Calu3 (cell line): Measurements from ENCODE around the gene HIPK1. TPM values are rescaled to one million over a fixed set of nuclear protein-coding genes. Genes with fewer than 3 reads are reported as not detected.

Experiments
- BruUV-seq: library from RNA; stranded (reverse); fragments of 400-500 nt; replicated peaks from 2 replicates; lab custom pipeline; 2021; lab: Mats Ljungman, UMichigan
- CTCF ChIA-PET: fragments of 300-600 bp; sonication (Branson Sonifier 250); formaldehyde crosslinking; loops from one replicate; lab custom pipeline; 2022; ENCODE audit warnings: antibody characterized with exemption; lab: Charles Lee
- DNase-seq: peaks from one replicate; pipeline ENCODE4 v3.0.0; 2022
- H3K27ac Mint-ChIP-seq: one replicate; pipeline ENCODE4 v1.8.0; 2022; ENCODE audit warnings: mixed read lengths; ENCODE audit not compliant: unreplicated experiment
- H3K27me3 Mint-ChIP-seq: one replicate; pipeline ENCODE4 v1.8.0; 2022; ENCODE audit warnings: mixed read lengths; ENCODE audit not compliant: unreplicated experiment
- H3K36me3 Mint-ChIP-seq: one replicate; pipeline ENCODE4 v1.8.0; 2022; ENCODE audit warnings: mild to moderate bottlenecking, moderate library complexity, mixed read lengths; ENCODE audit not compliant: insufficient read depth, unreplicated experiment
- H3K4me1 Mint-ChIP-seq: one replicate; pipeline ENCODE4 v1.8.0; 2022; ENCODE audit warnings: mild to moderate bottlenecking, low read depth, mixed read lengths; ENCODE audit not compliant: unreplicated experiment
- H3K4me3 Mint-ChIP-seq: one replicate; pipeline ENCODE4 v1.8.0; 2022; ENCODE audit warnings: mild to moderate bottlenecking, low read depth, moderate library complexity, mixed read lengths; ENCODE audit not compliant: unreplicated experiment
- H3K9me3 Mint-ChIP-seq: one replicate; pipeline ENCODE4 v1.8.0; 2022; ENCODE audit warnings: low read depth, mixed read lengths; ENCODE audit not compliant: unreplicated experiment
- intact Hi-C: fragments of 100-400 bp; cut with micrococcal nuclease; formaldehyde crosslinking; loops from one replicate; pipeline ENCODE4 v1.10.0; 2022; ENCODE audit not compliant: unreplicated experiment
- total RNA-seq: library from RNA; stranded (reverse); gene quantifications from 2 replicates; pipeline ENCODE4 v1.2.3, GENCODE V29; 2022
- TF ChIP-seq, protein P1 (sequence below): fragments of 200-600 bp; IDR thresholded peaks from one replicate; pipeline ENCODE4 v1.8.0; 2022; ENCODE audit warnings: antibody characterized with exemption; ENCODE audit not compliant: unreplicated experiment

The HIPK1 gene
- total RNA-seq, 1 experiment from 2014 or later: 42.7 TPM

- intact Hi-C loops: no loop called here
- BruUV-seq: no TSS peak
- CTCF ChIA-PET: no interaction called here
- H3K27ac Mint-ChIP-seq: no peak overlapping the region
- no peak overlapping the region for H3K4me3 Mint-ChIP-seq
- H3K27me3 Mint-ChIP-seq: peaks cover 41% of the 10 kb centered on the region
- H3K4me1 Mint-ChIP-seq: no peaks in the 10 kb centered on the region
- H3K36me3 Mint-ChIP-seq: no peaks in the 10 kb centered on the region
- TF ChIP-seq, protein P1, sequence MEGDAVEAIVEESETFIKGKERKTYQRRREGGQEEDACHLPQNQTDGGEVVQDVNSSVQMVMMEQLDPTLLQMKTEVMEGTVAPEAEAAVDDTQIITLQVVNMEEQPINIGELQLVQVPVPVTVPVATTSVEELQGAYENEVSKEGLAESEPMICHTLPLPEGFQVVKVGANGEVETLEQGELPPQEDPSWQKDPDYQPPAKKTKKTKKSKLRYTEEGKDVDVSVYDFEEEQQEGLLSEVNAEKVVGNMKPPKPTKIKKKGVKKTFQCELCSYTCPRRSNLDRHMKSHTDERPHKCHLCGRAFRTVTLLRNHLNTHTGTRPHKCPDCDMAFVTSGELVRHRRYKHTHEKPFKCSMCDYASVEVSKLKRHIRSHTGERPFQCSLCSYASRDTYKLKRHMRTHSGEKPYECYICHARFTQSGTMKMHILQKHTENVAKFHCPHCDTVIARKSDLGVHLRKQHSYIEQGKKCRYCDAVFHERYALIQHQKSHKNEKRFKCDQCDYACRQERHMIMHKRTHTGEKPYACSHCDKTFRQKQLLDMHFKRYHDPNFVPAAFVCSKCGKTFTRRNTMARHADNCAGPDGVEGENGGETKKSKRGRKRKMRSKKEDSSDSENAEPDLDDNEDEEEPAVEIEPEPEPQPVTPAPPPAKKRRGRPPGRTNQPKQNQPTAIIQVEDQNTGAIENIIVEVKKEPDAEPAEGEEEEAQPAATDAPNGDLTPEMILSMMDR: no peak
- no peak for DNase-seq
- no peaks in the 10 kb centered on the region for H3K9me3 Mint-ChIP-seq
Observed at GRCh38 chr1:114023377-114023776, 94.3 kb downstream of the HIPK1 start.

DNA sequence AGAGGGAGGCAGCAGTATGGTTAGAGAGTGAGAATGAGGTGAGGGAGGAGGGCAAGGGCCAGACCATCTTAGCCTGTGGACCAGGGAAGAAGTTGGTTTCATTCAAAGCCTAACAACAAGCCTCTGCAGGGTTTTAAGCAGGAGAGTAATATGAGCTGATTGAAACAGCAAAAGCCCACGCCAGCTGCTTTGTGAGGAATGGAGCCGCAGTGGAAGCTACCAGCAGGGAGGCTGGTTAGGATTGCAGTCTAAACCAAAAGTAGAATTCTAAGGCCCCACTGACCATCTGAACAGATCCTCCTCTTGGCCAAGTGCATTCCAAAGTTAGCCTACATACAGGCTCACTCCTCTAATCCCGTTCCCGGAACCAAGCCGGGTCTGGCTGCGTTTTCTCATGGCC lies 94.9 kb downstream of the HIPK1 start:
- CTCF ChIA-PET: no interaction called here
- no peak for DNase-seq
- H3K9me3 Mint-ChIP-seq: no peaks in the 10 kb centered on the region
- H3K4me1 Mint-ChIP-seq: no peaks in the 10 kb centered on the region
- H3K27ac Mint-ChIP-seq: no peak overlapping the region
- H3K36me3 Mint-ChIP-seq: no peaks in the 10 kb centered on the region
- TF ChIP-seq, protein P1: no peak
- H3K4me3 Mint-ChIP-seq: no peak overlapping the region
- no TSS peak for BruUV-seq
- peaks cover 40% of the 10 kb centered on the region for H3K27me3 Mint-ChIP-seq
- intact Hi-C loops: no loop called here

- BruUV-seq: no TSS peak
- H3K9me3 Mint-ChIP-seq: no peaks in the 10 kb centered on the region
- intact Hi-C loops: no loop called here
- H3K27me3 Mint-ChIP-seq: peaks cover 31% of the 10 kb centered on the region
- no peaks in the 10 kb centered on the region for H3K4me1 Mint-ChIP-seq
- H3K4me3 Mint-ChIP-seq: no peak overlapping the region
- TF ChIP-seq, protein P1: no peak
- CTCF ChIA-PET: no interaction called here
- DNase-seq: no peak
- H3K36me3 Mint-ChIP-seq: no peaks in the 10 kb centered on the region
- no peak overlapping the region for H3K27ac Mint-ChIP-seq
Observed at GRCh38 chr1:114025609-114026401, 96.7 kb downstream of the HIPK1 start.

- CTCF ChIA-PET: no interaction called here
- Mint-ChIP-seq H3K27me3 (peaks cover 31% of the 10 kb centered on the region), H3K4me1 (no peaks in the 10 kb centered on the region), H3K9me3 (no peaks in the 10 kb centered on the region), H3K27ac (no peak overlapping the region), H3K36me3 (no peaks in the 10 kb centered on the region), H3K4me3 (no peak overlapping the region)
- intact Hi-C loops: no loop called here
- no peak for DNase-seq
- no TSS peak for BruUV-seq
- TF ChIP-seq, protein P1: no peak
Observed at GRCh38 chr1:114026797-114027196, 97.7 kb downstream of the HIPK1 start.

Other genes with a start within 250 kb of the HIPK1 start
- gene PHTF1, start 169.8 kb upstream of the HIPK1 start, total RNA-seq: 12.1 and 14.9 TPM in 2 replicates
- gene RSBN1, start 116.8 kb upstream of the HIPK1 start, total RNA-seq: 9.6 and 9.9 TPM in 2 replicates
- 0.24 and 0.38 TPM in 2 replicates for gene PTPN22, start 57.6 kb upstream of the HIPK1 start, total RNA-seq
- 13.0 and 16.8 TPM in 2 replicates for gene BCL2L15, start 41.7 kb upstream of the HIPK1 start, total RNA-seq
- 18.3 and 21.0 TPM in 2 replicates for gene AP4B1, start 24.5 kb upstream of the HIPK1 start, total RNA-seq
- gene DCLRE1B, start 24.0 kb upstream of the HIPK1 start, total RNA-seq: 6.9 and 7.5 TPM in 2 replicates
- gene OLFML3, start 50.1 kb downstream of the HIPK1 start, total RNA-seq: 0.24 TPM in 1 of 2 replicates, not detected in the other
- not detected in 2 replicates for gene SYT6, start 224.5 kb downstream of the HIPK1 start, total RNA-seq